Posterior vena cava (tissue), 2 donors: ENCODE results near the gene CACNB4. TPM values are rescaled to one million over a fixed set of nuclear protein-coding genes. Genes with fewer than 3 reads are reported as not detected.
"Not testable (repeated sequence)": the region's sequence is repeated elsewhere in the genome, so short reads cannot be mapped to it uniquely, and the experiment has no call there.

Source experiments
- DNase-seq: peaks from one replicate; pipeline ENCODE4 v3.0.0-alpha.2; 2020; ENCODE audit warnings: low spot score
- intact Hi-C, 2 donors: fragments of 100-400 bp; cut with DNase I; formaldehyde crosslinking; loops; one replicate each; pipeline versions ENCODE4 v1.14.1 to v1.14.2; 2022 to 2023
- total RNA-seq, 2 donors: library from RNA; stranded (reverse); fragmentation: NEBNext Ultra II Directional; extraction: Animal tissue kit (Norgen Biotek cat#: 25700); gene quantifications; one replicate each; pipeline ENCODE4 v1.2.1, GENCODE V29; 2021
- donor health status: DM: yes; HTN: yes; CAD: no.
- donor health status: DM: yes; HTN: yes; CAD: no.

Gene CACNB4
- total RNA-seq, 2 donors from 2014 or later, result 8.6 to 10.5 TPM

DNA sequence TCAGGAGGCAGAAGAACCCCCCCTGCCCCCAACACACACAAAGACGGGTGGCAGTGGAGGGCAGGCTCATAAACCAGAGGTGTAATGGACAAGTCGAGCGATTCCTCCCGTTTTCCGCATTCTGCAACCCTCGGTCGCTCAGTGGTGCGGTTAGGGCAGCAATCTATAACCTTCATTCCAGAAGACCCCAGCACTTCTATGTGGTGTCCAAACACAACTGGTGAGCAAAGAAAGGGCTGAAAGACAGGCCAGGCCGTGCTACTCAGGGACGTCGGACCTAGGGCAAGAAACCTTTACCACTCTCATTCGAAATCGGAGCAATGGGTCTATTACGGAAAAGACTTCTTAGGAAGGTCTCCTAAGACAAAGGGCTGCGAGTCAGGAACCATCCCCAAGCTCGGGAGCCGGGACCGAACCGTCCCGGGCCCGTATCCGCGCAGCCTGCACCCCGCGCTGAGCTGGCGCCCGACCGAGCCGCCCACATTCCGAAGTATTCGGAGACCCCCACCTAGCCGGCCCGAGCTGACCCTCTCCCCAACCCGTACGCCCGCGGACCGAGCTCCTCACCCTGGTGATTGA, 271.2 kb downstream of the CACNB4 start:
- no peak for DNase-seq
- intact Hi-C loops, result loop anchor here in 1 of 2 donors (5.0 kb wide), 1 partner anchor 175 kb away; no protein-coding TSS in a partner anchor

DNA sequence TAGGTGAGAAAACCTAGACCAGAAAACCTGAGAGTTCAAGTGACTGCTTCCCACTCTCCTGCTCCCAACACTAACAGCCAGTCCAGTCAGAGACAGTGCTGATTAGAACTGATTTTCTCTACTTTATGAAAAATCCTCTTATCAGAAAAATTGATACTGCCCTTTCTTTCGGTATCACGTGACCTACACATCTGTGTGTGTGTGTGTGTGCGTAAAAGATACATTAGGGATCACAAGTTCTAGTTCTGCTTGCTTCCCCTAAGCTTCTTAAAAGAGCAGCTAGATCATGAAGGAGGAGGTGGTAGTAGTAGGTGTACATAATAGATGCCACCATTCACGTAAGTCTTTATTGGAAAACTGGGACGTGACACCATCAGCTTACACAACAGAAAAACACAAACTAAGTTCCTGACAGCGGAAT, 272.1 kb downstream of the CACNB4 start:
- intact Hi-C loops, result loop anchor here in 1 of 2 donors (5.0 kb wide), 1 partner anchor 176 kb away; no protein-coding TSS in a partner anchor
- DNase-seq, result no peak

GRCh38 chr2:151824886-151825285, 274.0 kb downstream of the CACNB4 start:
- intact Hi-C loops, result loop anchor here in 1 of 2 donors (5.0 kb wide), 1 partner anchor 177 kb away; no protein-coding TSS in a partner anchor
- DNase-seq, result no peak

DNA sequence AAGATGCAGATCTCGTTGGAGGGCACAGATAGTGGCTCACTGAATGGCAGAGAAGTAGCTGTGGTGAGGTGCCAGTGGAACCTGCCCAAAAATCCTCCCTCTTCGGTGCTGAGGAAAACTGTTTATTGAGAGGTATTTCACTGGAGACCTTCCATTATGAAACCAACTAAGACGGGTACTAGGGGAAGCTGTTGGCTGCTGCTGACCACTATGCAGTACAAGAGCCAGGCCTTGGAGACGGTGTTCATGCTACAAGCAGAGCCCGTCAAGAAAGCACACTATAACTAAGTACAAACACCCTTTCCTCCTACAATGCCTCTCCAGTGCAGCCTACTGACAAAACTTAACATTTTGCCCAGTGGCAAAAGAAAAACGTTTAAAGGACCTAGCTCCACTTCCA, 275.2 kb downstream of the CACNB4 start:
- intact Hi-C loops, result no loop called here
- DNase-seq, result no peak

- no peak for DNase-seq
- intact Hi-C loops, result no loop called here
Observed at GRCh38 chr2:151819920-151820319, 278.9 kb downstream of the CACNB4 start.

GRCh38 chr2:151817929-151818328, 280.9 kb downstream of the CACNB4 start:
- intact Hi-C loops, result no loop called here
- DNase-seq, result no peak

DNA sequence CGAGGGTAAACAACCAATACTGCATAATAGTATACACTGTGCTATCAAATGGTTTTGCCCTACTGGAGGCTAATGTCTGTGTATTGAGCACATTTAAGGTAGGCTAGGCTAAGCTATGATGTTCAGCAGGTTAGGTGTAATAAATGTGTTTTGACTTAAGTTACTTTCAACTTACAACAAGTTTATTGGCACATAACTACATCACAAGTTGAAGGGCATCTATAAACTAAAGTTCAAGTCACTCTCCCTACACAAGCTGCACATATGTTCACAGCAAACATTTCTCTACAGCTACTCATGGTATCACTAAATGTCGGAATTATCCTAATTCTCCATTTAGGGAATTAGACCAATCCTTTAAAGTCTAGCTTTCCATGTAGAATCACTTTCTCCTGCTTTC, 282.0 kb downstream of the CACNB4 start:
- intact Hi-C loops, result no loop called here

DNA sequence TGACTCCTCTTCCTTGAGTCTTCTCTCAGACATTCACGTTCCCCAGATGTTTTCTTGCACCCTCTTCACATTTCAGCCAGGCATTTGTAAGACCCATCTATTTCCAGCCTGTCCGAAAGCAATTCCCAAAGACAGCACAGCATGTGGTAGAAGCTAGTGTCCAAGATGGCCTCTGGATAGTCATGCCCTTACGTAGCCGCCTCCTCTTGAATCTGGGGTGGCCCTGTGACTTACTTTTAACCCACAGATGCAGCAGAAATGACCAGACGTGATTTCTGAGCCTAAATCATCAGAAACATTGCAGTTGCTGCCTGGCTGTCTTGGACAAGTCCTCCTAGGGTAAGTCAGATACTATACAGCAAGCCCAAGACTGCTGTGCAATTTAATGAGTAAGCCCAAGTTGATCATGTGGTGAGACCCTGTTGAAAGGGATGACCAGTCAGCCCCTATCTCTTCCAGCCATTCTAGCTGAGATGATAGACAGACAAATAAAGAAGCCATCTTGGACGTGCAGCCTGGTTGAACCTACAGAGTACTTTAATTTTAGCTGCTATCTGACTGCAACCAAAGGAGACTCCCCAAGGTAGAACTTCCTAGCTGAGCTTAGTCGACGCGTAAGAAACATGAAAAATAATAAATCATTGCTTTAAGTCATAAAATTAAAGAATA, 282.9 kb downstream of the CACNB4 start:
- intact Hi-C loops, result no loop called here
- DNase-seq, result no peak

More for the DNA sequence above, 282.0 kb downstream of the CACNB4 start:
- no peak for DNase-seq

DNA sequence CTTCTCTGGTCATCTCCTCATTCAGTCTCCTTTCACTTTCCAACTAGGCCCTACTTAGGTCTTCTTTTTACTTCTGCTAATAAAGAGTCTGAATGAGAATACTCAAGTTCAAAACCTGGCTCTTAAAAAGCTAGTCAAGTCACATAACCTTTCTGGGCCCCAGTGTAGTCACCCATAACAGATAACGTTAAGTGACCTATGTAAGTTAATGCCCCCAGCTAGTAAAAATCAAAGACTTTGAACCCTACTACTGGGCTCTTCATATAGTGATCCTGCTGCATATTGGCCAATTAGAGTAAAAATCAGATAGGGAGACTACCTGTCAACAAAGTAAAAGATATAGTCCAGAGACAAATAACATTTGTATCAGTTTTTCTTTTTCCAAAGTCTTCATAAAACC, 288.4 kb downstream of the CACNB4 start:
- intact Hi-C loops, result no loop called here
- no peak for DNase-seq

DNA sequence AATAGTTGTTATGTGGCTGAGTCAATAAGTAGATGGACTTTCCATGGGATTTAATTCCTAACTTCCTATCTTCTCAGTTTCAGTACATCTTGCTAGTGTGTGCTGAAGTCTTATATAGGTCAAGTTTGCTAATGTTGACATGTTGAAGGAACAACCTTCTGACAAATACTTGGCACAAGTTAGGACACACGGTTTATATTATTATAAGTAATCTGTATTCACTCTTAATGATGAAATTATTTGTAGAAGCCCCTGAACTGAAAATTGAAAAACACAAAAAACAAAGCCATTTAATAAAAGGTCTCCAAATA, 289.8 kb downstream of the CACNB4 start:
- intact Hi-C loops, result loop anchor here in 1 of 2 donors (10.0 kb wide), 1 partner anchor 114 kb away; no protein-coding TSS in a partner anchor
- no peak for DNase-seq

DNA sequence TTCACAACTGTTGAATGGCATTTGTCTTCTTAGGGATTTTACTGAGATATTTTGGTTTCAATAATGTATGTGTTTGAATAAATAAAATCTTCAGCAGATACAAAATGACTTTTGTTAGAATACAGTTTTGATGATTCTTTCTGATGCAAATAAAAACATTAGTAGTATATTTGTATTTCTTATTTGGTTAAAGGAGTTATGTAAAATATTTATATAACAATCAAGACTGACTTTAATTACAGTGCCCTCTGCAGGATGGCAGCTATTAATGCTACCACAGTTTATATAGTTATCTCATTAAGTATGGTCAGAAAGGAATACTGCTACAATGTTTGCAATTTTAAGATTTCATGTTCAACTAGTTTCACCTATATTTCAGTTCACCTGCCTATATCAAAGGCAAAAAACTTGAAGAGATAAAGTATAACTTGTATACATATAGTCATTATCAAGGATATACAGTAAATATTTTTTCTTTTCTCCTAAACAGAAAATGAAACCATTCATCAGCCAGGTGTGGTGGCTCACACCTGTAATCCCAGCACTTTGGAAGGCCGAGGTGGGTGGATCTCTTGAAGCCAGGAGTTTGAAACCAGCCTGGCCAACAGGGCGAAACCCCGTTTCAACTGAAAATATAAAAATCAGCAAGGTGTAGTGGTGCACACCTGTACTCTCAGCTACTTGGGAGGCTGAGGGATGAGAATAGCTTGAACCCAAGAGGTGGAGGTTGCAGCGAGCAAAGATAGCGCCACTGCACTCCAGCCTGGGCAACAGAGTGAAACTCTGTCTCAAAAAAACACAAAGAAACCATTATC, 290.4 kb downstream of the CACNB4 start:
- DNase-seq, result no peak
- intact Hi-C loops, result loop anchor here in 1 of 2 donors (10.0 kb wide), 1 partner anchor 114 kb away; no protein-coding TSS in a partner anchor

- intact Hi-C loops, result loop anchor here in 1 of 2 donors (10.0 kb wide), 1 partner anchor 111 kb away; no protein-coding TSS in a partner anchor
Observed at GRCh38 chr2:151805961-151806360, 292.9 kb downstream of the CACNB4 start.

GRCh38 chr2:151805343-151805742, 293.5 kb downstream of the CACNB4 start:
- intact Hi-C loops, result loop anchor here in 1 of 2 donors (10.0 kb wide), 1 partner anchor 111 kb away; no protein-coding TSS in a partner anchor

More at GRCh38 chr2:151805961-151806360, 292.9 kb downstream of the CACNB4 start:
- DNase-seq, result no peak

GRCh38 chr2:151803811-151804210, 295.0 kb downstream of the CACNB4 start:
- no peak for DNase-seq
- intact Hi-C loops, result loop anchor here in 1 of 2 donors (10.0 kb wide), 1 partner anchor 109 kb away; no protein-coding TSS in a partner anchor

More at GRCh38 chr2:151805343-151805742, 293.5 kb downstream of the CACNB4 start:
- DNase-seq, result no peak

- no peak for DNase-seq
- intact Hi-C loops, result loop anchor here in 1 of 2 donors (10.0 kb wide), 1 partner anchor 108 kb away; no protein-coding TSS in a partner anchor
Observed at GRCh38 chr2:151802315-151802714, 296.5 kb downstream of the CACNB4 start.

DNA sequence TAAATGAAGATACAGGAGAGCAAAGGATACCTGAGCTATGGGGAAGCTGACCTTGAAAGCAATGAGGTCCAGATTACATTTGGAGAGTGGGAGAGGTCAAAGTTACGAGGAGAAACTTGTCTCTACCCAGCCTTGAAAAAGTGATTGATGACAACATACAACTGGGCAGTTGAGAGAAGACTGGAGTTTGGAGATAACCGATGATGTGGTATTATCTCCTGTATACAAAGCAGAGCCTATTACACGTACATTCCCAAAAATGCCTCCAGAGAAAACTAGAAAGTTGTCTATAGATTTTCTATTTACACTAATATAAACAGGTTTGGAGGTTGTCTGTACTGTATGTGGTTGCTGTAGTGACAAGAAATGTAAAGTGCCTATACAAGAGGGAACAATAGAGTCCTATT, 299.0 kb downstream of the CACNB4 start:
- intact Hi-C loops, result loop anchor here in 1 of 2 donors (10.0 kb wide), 1 partner anchor 105 kb away; no protein-coding TSS in a partner anchor

GRCh38 chr2:151796774-151797173, 302.1 kb downstream of the CACNB4 start:
- no peak for DNase-seq
- intact Hi-C loops, result no loop called here

More for the DNA sequence above, 299.0 kb downstream of the CACNB4 start:
- DNase-seq, result no peak

GRCh38 chr2:151795646-151796240, 303.1 kb downstream of the CACNB4 start:
- DNase-seq, result no peak
- intact Hi-C loops, result no loop called here

DNA sequence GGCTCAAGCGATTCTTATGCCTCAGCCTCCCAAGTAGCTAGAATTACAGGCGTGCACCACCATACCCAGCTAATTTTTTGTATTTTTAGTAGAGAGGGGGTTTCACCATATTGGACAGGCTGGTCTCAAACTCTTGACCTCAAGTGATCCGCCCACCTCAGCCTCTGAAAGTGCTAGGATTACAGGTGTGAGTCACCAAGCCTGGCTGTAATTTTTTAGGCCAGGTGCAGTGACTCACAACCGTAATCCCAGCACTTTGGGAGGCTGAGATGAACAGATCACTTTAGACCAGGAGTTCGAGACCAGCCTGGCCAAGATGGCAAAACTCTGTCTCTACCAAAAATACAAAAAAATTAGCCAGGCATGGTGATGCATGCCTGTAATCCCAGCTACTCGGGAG, 304.4 kb downstream of the CACNB4 start:
- intact Hi-C loops, result not testable (repeated sequence)

More for the DNA sequence above, 304.4 kb downstream of the CACNB4 start:
- not testable (repeated sequence) for DNase-seq
